ENCODE measurements around the gene IL17F.

GRCh38 chr6:52263709-52264540, 19.6 kb upstream of the IL17F start:
- TF ChIP-seq RFX5 (IDR thresholded peaks at IDR 0.05; ENCODE audit: low read length), result no peak
- TF ChIP-seq CTCF (IDR thresholded peaks at IDR 0.05), result peak; percentile 98

All from SK-N-SH (cell line).